A204.1 (cell line): ENCODE results near the gene TXNRD3.
"Not testable (repeated sequence)": the region's sequence is repeated elsewhere in the genome, so short reads cannot be mapped to it uniquely, and the experiment has no call there.

Experiments used
- FAIRE-seq: peaks from 2 replicates; lab custom pipeline; 2012; peaks lifted over from hg19 to GRCh38; lab: Jason Lieb, UNC

TXNRD3 gene

GRCh38 chr3:126644615-126645014 lies 10.3 kb downstream of the TXNRD3 start:
- FAIRE-seq, result no peak

DNA sequence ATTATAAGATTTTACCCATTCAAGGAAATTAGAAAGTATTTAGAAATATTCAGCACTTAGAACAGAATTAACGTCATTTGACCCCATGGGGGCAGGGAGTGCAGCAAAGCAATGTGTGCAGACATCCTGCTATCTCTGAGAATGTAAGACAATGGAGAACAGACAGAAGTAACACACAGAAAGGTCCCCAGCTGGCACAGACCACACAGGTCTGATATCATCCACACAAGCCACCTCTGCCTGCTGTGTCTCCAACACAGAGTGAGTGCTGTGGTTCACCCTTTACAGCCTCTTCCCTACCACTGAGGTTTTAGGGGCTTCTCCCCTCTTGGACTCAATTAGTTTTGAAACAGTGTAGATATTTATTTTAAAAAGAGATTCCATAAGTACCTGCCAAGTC lies 16.1 kb downstream of the TXNRD3 start:
- no peak for FAIRE-seq

GRCh38 chr3:126636436-126636835 lies 18.5 kb downstream of the TXNRD3 start:
- FAIRE-seq, result no peak

GRCh38 chr3:126634803-126635202 lies 20.1 kb downstream of the TXNRD3 start:
- no peak for FAIRE-seq

- no peak for FAIRE-seq
Measured at GRCh38 chr3:126630020-126630419, 24.9 kb downstream of the TXNRD3 start.

DNA sequence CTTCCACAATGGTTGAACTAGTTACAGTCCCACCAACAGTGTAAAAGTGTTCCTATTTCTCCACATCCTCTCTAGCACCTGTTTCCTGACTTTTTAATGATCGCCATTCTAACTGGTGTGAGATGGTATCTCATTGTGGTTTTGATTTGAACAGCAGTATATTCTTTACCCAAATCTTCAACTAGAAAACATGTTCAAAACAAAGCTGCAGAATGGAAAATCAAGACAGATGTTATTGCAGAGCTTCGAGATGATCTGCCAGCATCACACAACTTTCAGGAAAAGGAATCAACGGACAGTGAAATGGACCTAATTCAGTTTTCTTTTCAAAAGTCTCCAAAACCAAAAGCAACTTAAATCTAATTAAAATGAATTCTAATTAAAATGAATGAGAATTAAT lies 29.2 kb downstream of the TXNRD3 start:
- not testable (repeated sequence) for FAIRE-seq

DNA sequence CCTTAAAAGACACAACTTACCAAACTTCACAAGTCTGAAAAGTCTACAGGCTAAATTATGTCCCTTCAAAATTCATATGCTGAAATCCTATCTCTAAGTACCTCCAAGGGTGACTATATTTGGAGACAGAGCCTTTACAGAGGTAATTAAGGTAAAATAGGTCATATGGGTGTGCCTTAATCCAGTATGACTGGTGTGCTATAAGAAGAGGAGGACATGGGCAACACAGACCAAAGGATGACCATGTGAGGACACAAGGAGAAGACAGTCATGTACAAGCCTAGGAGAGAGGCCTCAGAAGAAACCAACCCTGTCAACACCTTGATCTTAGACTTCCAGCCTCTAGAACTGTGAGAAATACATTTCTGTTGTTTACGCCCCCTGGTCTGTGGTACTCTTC lies 32.2 kb downstream of the TXNRD3 start:
- FAIRE-seq, result no peak

DNA sequence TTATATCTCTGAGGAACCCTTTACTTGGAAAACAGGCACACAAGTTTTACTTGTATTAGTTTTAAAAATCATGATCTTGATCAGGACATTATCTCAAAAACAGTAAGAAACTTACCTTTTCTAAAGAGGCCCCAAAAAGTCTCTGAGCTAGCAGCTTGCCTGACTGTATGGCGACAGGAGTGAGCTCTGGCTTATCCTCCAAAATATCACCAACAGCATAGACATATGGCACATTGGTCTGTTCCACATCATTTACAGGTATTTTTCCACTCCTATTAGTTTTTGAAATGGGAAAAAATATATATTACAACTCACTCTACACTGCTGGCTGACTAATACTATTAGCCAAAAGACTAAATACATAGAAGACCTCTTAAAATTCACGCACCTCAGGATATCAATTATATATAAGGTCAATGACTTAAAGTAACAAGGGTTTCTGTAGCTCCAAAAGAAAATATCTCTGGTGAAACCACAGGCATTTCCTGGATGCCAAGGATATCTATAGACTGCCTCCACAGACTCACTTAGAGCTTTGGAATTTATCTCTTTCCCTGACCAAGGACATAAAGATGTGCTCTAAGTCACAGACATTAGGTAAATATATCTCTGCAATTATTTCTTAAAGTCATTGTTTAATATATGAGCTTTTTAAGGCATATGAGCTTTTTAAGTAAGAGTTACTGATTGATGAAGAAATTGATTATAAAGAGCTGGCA lies 33.1 kb downstream of the TXNRD3 start:
- no peak for FAIRE-seq

GRCh38 chr3:126621171-126621570 lies 33.8 kb downstream of the TXNRD3 start:
- FAIRE-seq, result no peak

DNA sequence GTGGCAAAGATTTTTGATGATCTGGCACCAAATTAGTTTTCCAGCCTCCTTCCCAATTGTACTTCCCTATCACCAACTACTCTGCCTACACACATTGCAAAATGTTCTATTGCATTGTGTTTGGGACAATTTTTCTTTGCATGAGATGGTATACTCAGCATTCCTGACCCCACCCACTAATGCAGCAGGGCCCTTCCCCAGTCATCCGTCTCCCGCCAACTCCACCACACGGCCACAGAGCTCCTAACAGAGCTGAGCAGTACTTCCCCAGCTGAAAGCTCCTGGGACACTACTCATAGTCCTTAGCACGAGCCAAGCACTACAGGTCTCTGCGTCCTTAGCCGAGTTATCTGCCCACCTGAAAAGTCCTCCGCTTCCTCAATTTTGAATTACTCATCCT lies 34.2 kb downstream of the TXNRD3 start:
- FAIRE-seq, result no peak

DNA sequence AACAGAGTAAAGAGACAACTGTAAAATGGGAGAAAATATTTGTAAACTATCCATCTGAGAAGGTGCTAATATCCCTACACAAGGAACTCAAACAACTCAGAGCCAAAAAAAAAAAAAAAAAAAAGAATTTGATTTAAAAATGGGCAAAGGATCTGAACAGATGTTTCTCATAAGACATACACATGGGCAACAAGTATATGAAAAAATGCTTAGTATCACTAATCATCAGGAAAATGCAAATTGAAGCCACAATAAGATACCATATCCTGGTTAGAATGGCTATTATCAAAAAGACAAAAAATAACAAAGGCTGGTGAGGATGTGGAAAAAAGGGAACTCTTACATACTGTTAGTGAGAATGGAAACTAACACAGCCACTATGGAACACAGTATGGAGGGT lies 36.2 kb downstream of the TXNRD3 start:
- FAIRE-seq, result no peak

GRCh38 chr3:126618021-126618420 lies 36.9 kb downstream of the TXNRD3 start:
- FAIRE-seq, result no peak

- no peak for FAIRE-seq
Measured at GRCh38 chr3:126617571-126617970, 37.4 kb downstream of the TXNRD3 start.

DNA sequence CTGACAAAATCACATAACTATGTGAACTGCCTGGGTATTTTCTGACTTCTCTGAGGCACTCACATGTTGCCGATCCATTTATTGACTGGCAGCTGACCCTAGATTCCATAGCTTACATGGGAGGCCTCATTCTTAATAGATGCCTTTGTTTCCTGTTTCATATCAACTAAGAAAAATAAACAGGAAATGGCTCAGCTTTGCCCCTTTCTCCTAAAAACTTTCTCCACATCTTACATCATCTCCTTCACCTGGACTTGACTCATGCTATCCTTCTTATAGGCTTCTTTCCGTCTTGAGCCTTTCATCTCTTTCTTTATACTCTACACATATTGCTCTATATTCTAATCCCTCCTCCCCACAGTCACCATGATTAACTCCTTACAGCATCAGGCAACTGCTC lies 38.0 kb downstream of the TXNRD3 start:
- no peak for FAIRE-seq

GRCh38 chr3:126613479-126614188 lies 41.3 kb downstream of the TXNRD3 start:
- no peak for FAIRE-seq

DNA sequence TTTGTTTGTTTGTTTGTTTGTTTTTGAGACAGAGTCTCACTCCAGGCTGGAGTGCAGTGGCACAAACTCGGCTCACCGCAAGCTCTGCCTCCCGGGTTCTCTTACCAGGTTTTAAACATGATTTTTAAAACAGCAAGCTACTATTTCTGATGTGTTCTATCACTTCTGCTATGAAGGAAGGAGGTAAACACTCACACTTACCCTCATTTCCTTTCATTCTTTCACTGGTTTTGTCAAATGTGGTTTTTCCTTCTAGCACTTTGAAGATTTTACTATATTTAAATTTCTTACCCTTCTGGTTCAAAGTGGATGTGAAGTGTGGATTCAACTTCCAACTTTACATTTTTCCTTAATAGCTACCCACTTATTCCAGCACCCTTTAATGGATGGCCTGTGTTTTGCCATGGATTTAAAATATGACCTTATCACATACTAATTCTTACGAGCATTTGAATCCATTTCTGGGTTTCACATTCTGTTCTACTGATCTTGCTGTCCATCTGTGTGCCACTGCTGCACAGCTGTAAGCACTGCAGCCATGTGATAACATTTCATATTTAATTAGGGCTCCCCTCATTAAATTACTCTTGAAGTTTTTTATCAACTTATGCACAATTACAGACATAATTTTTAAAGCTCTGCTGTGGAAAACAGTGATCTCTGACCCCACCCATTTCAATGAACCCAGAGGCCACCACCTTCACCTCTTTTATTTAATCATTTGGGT lies 42.3 kb downstream of the TXNRD3 start:
- FAIRE-seq, result no peak

- FAIRE-seq, result no peak
Measured at GRCh38 chr3:126609909-126610308, 45.0 kb downstream of the TXNRD3 start.

DNA sequence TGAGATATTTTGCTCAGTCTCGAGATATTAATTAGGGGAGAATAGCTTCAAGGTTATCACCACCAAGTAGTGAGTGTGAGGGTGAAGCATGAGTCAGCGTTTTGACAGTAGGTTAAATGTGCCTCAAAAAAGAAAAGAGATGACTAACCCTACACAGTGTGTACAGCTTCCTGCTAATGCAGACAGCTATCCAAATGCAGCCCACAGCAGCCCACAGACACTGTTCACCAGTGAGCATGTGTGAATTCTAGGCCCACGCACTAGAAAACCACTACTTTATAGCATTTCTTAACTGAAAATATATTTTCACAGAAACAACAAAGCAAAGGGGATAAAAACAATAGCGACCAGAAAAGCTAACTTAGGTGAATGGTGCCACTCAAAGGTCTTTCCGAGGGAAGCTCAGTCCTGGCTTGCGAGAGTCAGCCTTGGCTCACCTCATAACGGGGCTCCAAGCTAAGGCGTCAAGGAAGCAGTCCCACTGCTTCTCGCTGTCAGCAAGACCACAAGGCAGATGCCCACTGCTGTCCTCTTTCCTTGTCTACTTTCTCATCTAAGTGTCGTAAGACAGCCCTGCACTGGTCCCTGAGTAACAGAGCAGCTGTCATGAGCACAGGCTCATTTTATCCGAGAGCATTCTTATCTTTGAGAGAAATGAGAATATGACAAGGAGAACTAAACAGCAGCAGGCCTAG lies 47.6 kb downstream of the TXNRD3 start:
- no peak for FAIRE-seq

GRCh38 chr3:126606001-126606400 lies 48.9 kb downstream of the TXNRD3 start:
- FAIRE-seq, result no peak

DNA sequence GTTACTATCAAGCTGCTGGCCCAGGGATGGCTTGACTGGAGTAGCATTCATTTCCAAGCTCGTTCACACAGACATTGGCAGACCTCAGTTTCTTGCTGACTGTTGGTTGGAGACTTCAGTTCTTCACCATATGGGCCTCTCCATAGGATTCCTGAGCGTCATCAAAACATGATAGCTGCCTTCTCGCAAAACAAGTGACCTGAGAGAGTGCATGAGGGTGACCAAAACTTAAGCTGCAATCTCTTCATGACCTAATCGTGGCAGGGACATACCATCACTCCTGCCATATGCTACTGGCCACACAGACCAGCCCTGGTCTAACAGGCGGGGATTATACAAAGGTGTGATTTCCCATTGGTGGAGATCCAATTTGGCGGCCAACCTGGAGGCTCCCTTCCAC lies 50.2 kb downstream of the TXNRD3 start:
- FAIRE-seq, result no peak

DNA sequence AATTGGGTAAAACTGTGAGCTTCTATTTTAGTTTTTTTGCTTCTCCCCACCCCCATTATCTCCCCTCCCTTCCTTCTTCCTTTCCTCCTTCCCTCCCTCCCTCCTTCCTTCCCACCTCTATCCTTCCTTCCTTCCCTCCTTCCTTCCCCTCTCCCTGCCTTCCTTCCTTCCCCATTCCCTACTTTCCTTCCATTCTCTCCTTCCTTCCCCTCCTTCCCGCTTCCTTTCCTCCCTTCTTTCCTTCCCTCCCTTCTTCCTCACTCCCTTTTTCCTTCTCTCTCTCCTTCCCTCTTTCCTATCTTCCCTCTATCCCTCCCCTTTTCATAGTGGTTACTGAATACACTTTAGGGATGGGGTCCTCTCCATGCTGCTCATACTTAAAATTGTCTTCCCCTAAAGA lies 55.8 kb downstream of the TXNRD3 start:
- FAIRE-seq, result no peak

- FAIRE-seq, result not testable (repeated sequence)
Measured at GRCh38 chr3:126595479-126595878, 59.4 kb downstream of the TXNRD3 start.

GRCh38 chr3:126591515-126591914 lies 63.4 kb downstream of the TXNRD3 start:
- not testable (repeated sequence) for FAIRE-seq
